GM23338 (cell line): ENCODE results near the gene PTPRN2. TPM values are rescaled to one million over a fixed set of nuclear protein-coding genes. Genes with fewer than 3 reads are reported as not detected.

Source experiments
- ATAC-seq: fragments of 200-7000 bp; cut with Tn5 transposase; 3 replicates; pipeline ENCODE4 v1.9.1; 2020
- DNase-seq: peaks from one replicate; pipeline ENCODE4 v3.0.0-alpha.2; 2015; ENCODE audit warnings: low spot score
- H2AFZ ChIP-seq: fragments of 200-600 bp; sonication (generic); 2 replicates; pipeline ENCODE4 v1.8.0; 2016; ENCODE audit warnings: antibody characterized with exemption, mild to moderate bottlenecking, moderate library complexity
- H3F3A ChIP-seq: fragments of 200-600 bp; sonication (generic); replicated peaks from 2 replicates; pipeline ENCODE4 v1.8.0; 2017; ENCODE audit warnings: antibody characterized with exemption, mixed run types, low read depth
- H3K27ac ChIP-seq: fragments of 200-600 bp; sonication (generic); 2 replicates; pipeline ENCODE4 v1.6.1; 2016; ENCODE audit warnings: low read depth
- H3K27me3 ChIP-seq: fragments of 200-600 bp; sonication (generic); 2 replicates; pipeline ENCODE4 v1.8.0; 2016; ENCODE audit warnings: mild to moderate bottlenecking, mixed run types, moderate library complexity; ENCODE audit not compliant: insufficient read depth
- H3K36me3 ChIP-seq: fragments of 200-600 bp; sonication (generic); 2 replicates; pipeline ENCODE4 v1.8.0; 2016; ENCODE audit warnings: mild to moderate bottlenecking; ENCODE audit not compliant: insufficient read depth
- H3K4me1 ChIP-seq: fragments of 200-600 bp; sonication (generic); 2 replicates; pipeline ENCODE4 v1.8.0; 2016; ENCODE audit warnings: mild to moderate bottlenecking, moderate library complexity; ENCODE audit not compliant: insufficient read depth
- H3K4me2 ChIP-seq: fragments of 200-600 bp; sonication (generic); 2 replicates; pipeline ENCODE4 v1.7.1; 2017; ENCODE audit warnings: mixed run types
- H3K4me3 ChIP-seq: fragments of 200-600 bp; sonication (generic); 2 replicates; pipeline ENCODE4 v1.6.1; 2016; ENCODE audit warnings: mixed run types
- H3K79me2 ChIP-seq: fragments of 200-600 bp; sonication (generic); replicated peaks from 2 replicates; pipeline ENCODE4 v1.8.0; 2017; ENCODE audit warnings: mild to moderate bottlenecking; ENCODE audit not compliant: insufficient read depth
- H3K9me2 ChIP-seq: fragments of 200-600 bp; sonication (generic); 2 replicates; pipeline ENCODE4 v1.8.0; 2017; ENCODE audit not compliant: insufficient read depth
- H4K20me1 ChIP-seq: fragments of 200-600 bp; sonication (generic); replicated peaks from 2 replicates; pipeline ENCODE4 v1.8.0; 2017; ENCODE audit warnings: mild to moderate bottlenecking; ENCODE audit not compliant: insufficient read depth
- H3K27ac Mint-ChIP-seq: 2 replicates; pipeline ENCODE4 v1.8.0; 2020; ENCODE audit warnings: inconsistent platforms, mild to moderate bottlenecking, moderate library complexity, mixed read lengths
- H3K27me3 Mint-ChIP-seq: 3 replicates; pipeline ENCODE4 v1.8.0; 2022; ENCODE audit warnings: low read depth, mild to moderate bottlenecking, moderate library complexity, mixed read lengths, inconsistent platforms; ENCODE audit not compliant: insufficient read depth, poor library complexity
- H3K36me3 Mint-ChIP-seq: 3 replicates; pipeline ENCODE4 v1.8.0; 2021; ENCODE audit warnings: low read depth, mild to moderate bottlenecking, inconsistent platforms, moderate library complexity, mixed read lengths
- H3K4me1 Mint-ChIP-seq: 3 replicates; pipeline ENCODE4 v1.8.0; 2020; ENCODE audit warnings: mild to moderate bottlenecking, inconsistent platforms, mixed read lengths
- H3K4me3 Mint-ChIP-seq: 3 replicates; pipeline ENCODE4 v1.8.0; 2021; ENCODE audit warnings: moderate library complexity, mild to moderate bottlenecking, inconsistent platforms, mixed read lengths
- H3K9me3 Mint-ChIP-seq: 3 replicates; pipeline ENCODE4 v1.8.0; 2020; ENCODE audit warnings: moderate library complexity, mild to moderate bottlenecking, inconsistent platforms, mixed read lengths
- CTCF ChIP-seq, 2 experiments: fragments of 200-600 bp in 1 of 2; sonication (generic) in 1 of 2; conservative IDR thresholded peaks; 2 replicates each; pipeline versions ENCODE4 v1.5.1 to v1.6.1; 2016 to 2017; ENCODE audit warnings: antibody characterized with exemption in 2 of 2, low read depth in 2 of 2, mild to moderate bottlenecking in 2 of 2, moderate library complexity in 1 of 2
- ETS1 ChIP-seq: IDR thresholded peaks from 2 replicates; pipeline ENCODE4 v1.6.1; 2016; ENCODE audit warnings: antibody characterized with exemption
- EZH2 ChIP-seq: fragments of 200-600 bp; sonication (generic); IDR thresholded peaks from one replicate; pipeline ENCODE4 v1.8.0; 2017; ENCODE audit warnings: antibody characterized with exemption, mild to moderate bottlenecking, low read depth; ENCODE audit not compliant: unreplicated experiment
- EZH2phosphoT487 ChIP-seq: fragments of 200-600 bp; sonication (generic); IDR thresholded peaks from one replicate; pipeline ENCODE4 v1.8.1; 2018; ENCODE audit warnings: antibody characterized with exemption; ENCODE audit not compliant: unreplicated experiment
- JUNB ChIP-seq: IDR thresholded peaks from one replicate; pipeline ENCODE4 v1.6.1; 2016; ENCODE audit warnings: antibody characterized with exemption; ENCODE audit not compliant: unreplicated experiment
- NANOG ChIP-seq: IDR thresholded peaks from 2 replicates; pipeline ENCODE4 v1.6.1; 2016; ENCODE audit warnings: antibody characterized with exemption, borderline replicate concordance
- REST ChIP-seq: IDR thresholded peaks from one replicate; pipeline ENCODE4 v1.6.1; 2018; ENCODE audit warnings: antibody characterized with exemption; ENCODE audit not compliant: unreplicated experiment
- ZNF114 ChIP-seq: fragments of 250-450 bp; sonication (Bioruptor Pico); IDR thresholded peaks from 2 replicates; pipeline ENCODE4 v1.5.0; 2020; ENCODE audit warnings: mild to moderate bottlenecking, moderate library complexity
- ZNF331 ChIP-seq: fragments of 250-450 bp; sonication (Bioruptor Pico); IDR thresholded peaks from 2 replicates; pipeline ENCODE4 v1.5.0; 2020; ENCODE audit warnings: low read depth, mild to moderate bottlenecking, moderate library complexity
- ZNF462 ChIP-seq: fragments of 250-450 bp; sonication (Bioruptor Pico); IDR thresholded peaks from 2 replicates; pipeline ENCODE4 v1.5.0; 2020; ENCODE audit warnings: mild to moderate bottlenecking, moderate library complexity
- polyA plus RNA-seq: library from polyadenylated mRNA; unstranded; fragments of >200 nt; fragmentation: Nextera tagmentation; extraction: Ambion mirVana; gene quantifications from 2 replicates; pipeline ENCODE4 v1.2.1, GENCODE V29; 2016
- total RNA-seq: library from RNA; depleted of rRNA; stranded (reverse); fragments of >200 nt; shearing (Covaris generic); gene quantifications from 2 replicates; pipeline ENCODE4 v1.2.3, GENCODE V29; 2014

The PTPRN2 gene
- total and polyA plus RNA-seq, 2 experiments from 2014 or later = 0.87 to 4.0 TPM

GRCh38 chr7:157815706-157816022, 772.0 kb downstream of the PTPRN2 start (continued):
- TF ChIP-seq ETS1 (no peak), ZNF462 (CRISPR knock-in tag) (no peak)

GRCh38 chr7:157814931-157815705, 772.5 kb downstream of the PTPRN2 start:
- Mint-ChIP-seq H3K4me3 (no peak overlapping the region), H3K27ac (no peak overlapping the region), H3K9me3 (peaks cover 89% of the 10 kb centered on the region), H3K36me3 (peaks cover 25% of the 10 kb centered on the region), H3K4me1 (no peaks in the 10 kb centered on the region), H3K27me3 (peaks cover 8% of the 10 kb centered on the region)
- no peak overlapping the region for H2AFZ ChIP-seq
- H3K27ac ChIP-seq = no peak overlapping the region
- H3K9me2 ChIP-seq = no peaks in the 10 kb centered on the region
- no peak for DNase-seq
- H3K27me3 ChIP-seq = no peaks in the 10 kb centered on the region
- no peak overlapping the region for H3K4me2 ChIP-seq
- H4K20me1 ChIP-seq = no peaks in the 10 kb centered on the region
- no peaks in the 10 kb centered on the region for H3K4me1 ChIP-seq
- no peaks in the 10 kb centered on the region for H3F3A ChIP-seq
- no peak for ATAC-seq
- H3K79me2 ChIP-seq = no peaks in the 10 kb centered on the region
- H3K4me3 ChIP-seq = no peak overlapping the region
- no peaks in the 10 kb centered on the region for H3K36me3 ChIP-seq
- TF ChIP-seq EZH2 = no peak
- TF ChIP-seq ZNF114 (CRISPR knock-in tag) = no peak
- TF ChIP-seq ZNF331 (CRISPR knock-in tag) = no peak
- no peak for TF ChIP-seq ETS1
- no peak for TF ChIP-seq EZH2phosphoT487
- TF ChIP-seq CTCF (conservative IDR thresholded peaks at IDR 0.05; ENCODE audit: low read depth in 2 of 2) = no peak
- no peak for TF ChIP-seq JUNB
- no peak for TF ChIP-seq REST
- no peak for TF ChIP-seq NANOG
